GM23248 (cell line): Measurements from ENCODE around the gene GNAI2. TPM values are rescaled to one million over a fixed set of nuclear protein-coding genes. Genes with fewer than 3 reads are reported as not detected.

Experiments used
- DNase-seq: peaks from one replicate; pipeline ENCODE4 v3.0.0-alpha.2; 2015
- H2AFZ ChIP-seq: fragments of 200-600 bp; sonication (generic); 2 replicates; pipeline ENCODE4 v1.6.1; 2016; ENCODE audit warnings: antibody characterized with exemption
- H3F3A ChIP-seq: fragments of 200-600 bp; sonication (generic); 2 replicates; pipeline ENCODE4 v1.6.1; 2016; ENCODE audit warnings: mild to moderate bottlenecking, antibody characterized with exemption, mixed run types; ENCODE audit not compliant: insufficient read depth
- H3K27ac ChIP-seq: fragments of 200-600 bp; sonication (generic); 2 replicates; pipeline ENCODE4 v1.5.1; 2016; ENCODE audit warnings: mild to moderate bottlenecking
- H3K27me3 ChIP-seq: fragments of 200-600 bp; sonication (generic); replicated peaks from 2 replicates; pipeline ENCODE4 v1.6.1; 2016; ENCODE audit warnings: mild to moderate bottlenecking; ENCODE audit not compliant: insufficient read depth
- H3K36me3 ChIP-seq: fragments of 200-600 bp; sonication (generic); 2 replicates; pipeline ENCODE4 v1.6.1; 2016; ENCODE audit warnings: low read depth, mild to moderate bottlenecking
- H3K4me1 ChIP-seq: fragments of 200-600 bp; sonication (generic); 2 replicates; pipeline ENCODE4 v1.6.1; 2016; ENCODE audit warnings: mild to moderate bottlenecking; ENCODE audit not compliant: insufficient read depth
- H3K4me2 ChIP-seq: fragments of 200-600 bp; sonication (generic); one replicate; pipeline ENCODE4 v1.6.1; 2016; ENCODE audit warnings: mild to moderate bottlenecking; ENCODE audit not compliant: unreplicated experiment
- H3K4me3 ChIP-seq: fragments of 200-600 bp; sonication (generic); 2 replicates; pipeline ENCODE4 v1.5.1; 2016; ENCODE audit warnings: mild to moderate bottlenecking
- H3K79me2 ChIP-seq: fragments of 200-600 bp; sonication (generic); 2 replicates; pipeline ENCODE4 v1.6.1; 2016; ENCODE audit warnings: mild to moderate bottlenecking; ENCODE audit not compliant: insufficient read depth
- H3K9ac ChIP-seq: fragments of 200-600 bp; sonication (generic); 2 replicates; pipeline ENCODE4 v1.6.1; 2016; ENCODE audit warnings: mild to moderate bottlenecking
- H3K9me2 ChIP-seq: fragments of 200-600 bp; sonication (generic); 2 replicates; pipeline ENCODE4 v1.6.1; 2016; ENCODE audit warnings: mixed run types, mild to moderate bottlenecking, moderate library complexity; ENCODE audit not compliant: insufficient read depth
- H3K9me3 ChIP-seq: fragments of 200-600 bp; sonication (generic); one replicate; pipeline ENCODE4 v1.6.1; 2017; ENCODE audit warnings: low read depth
- H4K20me1 ChIP-seq: fragments of 200-600 bp; sonication (generic); 2 replicates; pipeline ENCODE4 v1.6.0; 2016; ENCODE audit not compliant: insufficient read depth
- EZH2 ChIP-seq: fragments of 200-600 bp; sonication (generic); IDR thresholded peaks from 2 replicates; pipeline ENCODE4 v1.6.1; 2018; ENCODE audit warnings: antibody characterized with exemption, mild to moderate bottlenecking; ENCODE audit not compliant: insufficient read depth, poor library complexity, severe bottlenecking
- EZH2phosphoT487 ChIP-seq: fragments of 200-600 bp; sonication (generic); IDR thresholded peaks from 2 replicates; pipeline ENCODE4 v1.6.1; 2018; ENCODE audit warnings: antibody characterized with exemption, moderate library complexity, mild to moderate bottlenecking, low read depth; ENCODE audit not compliant: insufficient read depth
- WGBS, 2 experiments: methylation state at CpG; one replicate each; pipeline ENCODE4 v1.1.6; 2015 to 2017; ENCODE audit warnings: low lambda C conversion rate in 2 of 2, low coverage in 1 of 2; ENCODE audit errors: missing lambda C conversion rate in 2 of 2; 5-methylcytosine and 5-hydroxymethylcytosine counted together
- in situ Hi-C: fragments of 300-500 bp; cut with MboI; formaldehyde crosslinking; loops from 2 replicates; pipeline ENCODE4 v1.15.0; 2020
- polyA plus RNA-seq: library from polyadenylated mRNA; unstranded; fragments of >200 nt; fragmentation: Nextera tagmentation; extraction: Ambion mirVana; gene quantifications from 2 replicates; pipeline ENCODE4 v1.2.1, GENCODE V29; 2016
- total RNA-seq: library from RNA; depleted of rRNA; stranded (reverse); fragments of >200 nt; shearing (Covaris generic); gene quantifications from 2 replicates; pipeline ENCODE4 v1.2.3, GENCODE V29; 2014

Gene GNAI2
- total and polyA plus RNA-seq, 2 experiments from 2014 or later, result 424 to 427 TPM

DNA sequence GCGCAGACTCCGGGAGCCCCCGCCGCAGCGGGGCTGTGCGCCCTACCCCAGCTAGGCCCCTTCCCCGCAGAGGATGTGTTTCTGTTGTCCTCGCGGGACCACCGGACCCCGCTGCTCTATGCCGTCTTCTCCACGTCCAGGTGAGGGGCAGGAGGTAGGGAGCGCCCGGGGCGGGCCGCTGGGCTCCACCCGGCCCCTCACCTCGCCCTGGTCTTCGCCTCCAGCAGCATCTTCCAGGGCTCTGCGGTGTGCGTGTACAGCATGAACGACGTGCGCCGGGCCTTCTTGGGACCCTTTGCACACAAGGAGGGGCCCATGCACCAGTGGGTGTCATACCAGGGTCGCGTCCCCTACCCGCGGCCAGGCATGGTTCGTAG lies 37.7 kb downstream of the GNAI2 start:
- Histone ChIP-seq H3K9me3 (no peaks in the 10 kb centered on the region), H3K27ac (no peak overlapping the region), H3K4me2 (no peak overlapping the region), H3K4me1 (peaks cover 18% of the 10 kb centered on the region), H2AFZ (no peak overlapping the region), H3F3A (peaks cover under 1% of the 10 kb centered on the region; the same call in 1 of the 2 replicates), H3K9ac (no peak overlapping the region), H3K27me3 (no peaks in the 10 kb centered on the region), H3K4me3 (no peak overlapping the region), H3K36me3 (no peaks in the 10 kb centered on the region), H3K9me2 (no peaks in the 10 kb centered on the region), H4K20me1 (no peaks in the 10 kb centered on the region), H3K79me2 (no peaks in the 10 kb centered on the region)
- TF ChIP-seq EZH2phosphoT487 (no peak), EZH2 (no peak)
- 69 to 74% methylated on average over 23 to 31 of the region's 31 CpGs for WGBS, 2 experiments
- in situ Hi-C loops, result loop anchor here (5.0 kb wide), 1 partner anchor 76 kb away; no protein-coding TSS in a partner anchor
- no peak for DNase-seq

DNA sequence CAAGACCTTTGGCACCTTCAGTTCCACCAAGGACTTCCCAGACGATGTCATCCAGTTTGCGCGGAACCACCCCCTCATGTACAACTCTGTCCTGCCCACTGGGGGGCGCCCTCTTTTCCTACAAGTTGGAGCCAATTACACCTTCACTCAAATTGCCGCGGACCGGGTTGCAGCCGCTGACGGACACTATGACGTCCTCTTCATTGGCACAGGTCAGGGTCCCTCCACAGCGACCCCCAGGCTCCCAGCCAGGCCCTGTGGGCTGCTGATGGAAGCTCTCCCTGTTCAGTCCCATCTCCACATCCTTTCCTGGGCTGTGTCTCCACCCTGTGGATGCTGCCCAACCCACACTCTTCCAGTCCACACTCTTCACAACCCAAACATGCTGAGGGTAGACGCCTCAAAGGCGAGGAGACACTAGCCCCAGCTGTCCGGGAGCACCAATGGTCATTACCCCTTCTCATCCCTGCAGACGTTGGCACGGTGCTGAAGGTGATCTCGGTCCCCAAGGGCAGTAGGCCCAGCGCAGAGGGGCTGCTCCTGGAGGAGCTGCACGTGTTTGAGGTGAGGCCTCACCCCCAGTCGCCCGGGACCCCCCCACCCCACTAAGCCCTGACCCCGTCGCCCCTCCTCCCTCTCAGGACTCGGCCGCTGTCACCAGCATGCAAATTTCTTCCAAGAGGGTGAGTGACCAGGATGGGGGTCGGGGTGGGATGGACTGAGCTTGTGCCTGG lies 38.5 kb downstream of the GNAI2 start:
- Histone ChIP-seq H3K9me3 (no peaks in the 10 kb centered on the region), H3K4me3 (no peak overlapping the region), H2AFZ (no peak overlapping the region), H3K36me3 (no peaks in the 10 kb centered on the region), H3K27me3 (no peaks in the 10 kb centered on the region), H3K9ac (no peak overlapping the region), H3K4me2 (no peak overlapping the region), H3K27ac (no peak overlapping the region), H3F3A (no peaks in the 10 kb centered on the region), H3K9me2 (no peaks in the 10 kb centered on the region), H3K4me1 (peaks cover 11% of the 10 kb centered on the region), H3K79me2 (no peaks in the 10 kb centered on the region), H4K20me1 (no peaks in the 10 kb centered on the region)
- 58 to 59% methylated on average over 21 to 26 of the region's 26 CpGs for WGBS, 2 experiments
- no peak for TF ChIP-seq EZH2
- no peak for TF ChIP-seq EZH2phosphoT487
- peak; percentile 71 for DNase-seq
- in situ Hi-C loops, result loop anchor here (5.0 kb wide), 1 partner anchor 77 kb away; no protein-coding TSS in a partner anchor

DNA sequence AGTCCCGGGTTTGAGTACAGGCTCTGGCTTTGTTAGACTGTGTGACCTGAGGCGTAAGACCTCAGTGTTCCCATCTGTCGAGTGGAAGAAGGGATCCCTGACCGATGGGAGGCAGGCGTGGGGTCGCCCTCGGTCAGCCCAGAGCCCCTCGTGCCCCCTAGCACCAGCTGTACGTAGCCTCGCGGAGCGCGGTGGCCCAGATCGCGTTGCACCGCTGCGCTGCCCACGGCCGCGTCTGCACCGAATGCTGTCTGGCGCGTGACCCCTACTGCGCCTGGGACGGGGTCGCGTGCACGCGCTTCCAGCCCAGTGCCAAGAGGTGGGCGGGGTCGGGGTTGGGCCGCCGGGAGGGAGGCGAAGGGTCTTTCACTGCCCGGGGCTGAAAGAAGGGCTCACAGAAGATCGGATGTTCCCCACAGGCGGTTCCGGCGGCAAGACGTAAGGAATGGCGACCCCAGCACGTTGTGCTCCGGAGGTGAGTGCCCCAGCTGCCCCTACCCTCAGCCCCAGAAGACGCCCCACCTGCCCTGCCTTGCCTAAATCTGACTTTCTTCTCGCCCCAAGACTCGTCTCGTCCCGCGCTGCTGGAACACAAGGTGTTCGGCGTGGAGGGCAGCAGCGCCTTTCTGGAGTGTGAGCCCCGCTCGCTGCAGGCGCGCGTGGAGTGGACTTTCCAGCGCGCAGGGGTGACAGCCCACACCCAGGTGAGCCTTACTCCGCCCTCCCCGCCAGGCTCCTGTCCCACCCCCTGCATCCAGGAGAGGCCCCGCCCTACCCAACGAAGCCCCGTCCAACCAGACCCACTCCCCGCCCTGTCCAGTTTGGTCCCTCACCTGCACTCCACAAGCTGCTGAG lies 39.4 kb downstream of the GNAI2 start:
- no peak overlapping the region for H3K27ac ChIP-seq
- H3K9ac ChIP-seq, result no peak overlapping the region
- TF ChIP-seq EZH2 (no peak), EZH2phosphoT487 (no peak)
- H3K79me2 ChIP-seq, result no peaks in the 10 kb centered on the region
- 87 to 94% methylated on average over 23 to 65 of the region's 65 CpGs for WGBS, 2 experiments
- H3K9me2 ChIP-seq, result no peaks in the 10 kb centered on the region
- no peaks in the 10 kb centered on the region for H3F3A ChIP-seq
- H4K20me1 ChIP-seq, result no peaks in the 10 kb centered on the region
- peaks cover 2% of the 10 kb centered on the region for H3K4me1 ChIP-seq
- no peak overlapping the region for H3K4me3 ChIP-seq
- H3K36me3 ChIP-seq, result no peaks in the 10 kb centered on the region
- H3K4me2 ChIP-seq, result no peak overlapping the region
- no peak overlapping the region for H2AFZ ChIP-seq
- H3K27me3 ChIP-seq, result no peaks in the 10 kb centered on the region
- no peaks in the 10 kb centered on the region for H3K9me3 ChIP-seq
- DNase-seq, result no peak
- in situ Hi-C loops, result no loop called here

DNA sequence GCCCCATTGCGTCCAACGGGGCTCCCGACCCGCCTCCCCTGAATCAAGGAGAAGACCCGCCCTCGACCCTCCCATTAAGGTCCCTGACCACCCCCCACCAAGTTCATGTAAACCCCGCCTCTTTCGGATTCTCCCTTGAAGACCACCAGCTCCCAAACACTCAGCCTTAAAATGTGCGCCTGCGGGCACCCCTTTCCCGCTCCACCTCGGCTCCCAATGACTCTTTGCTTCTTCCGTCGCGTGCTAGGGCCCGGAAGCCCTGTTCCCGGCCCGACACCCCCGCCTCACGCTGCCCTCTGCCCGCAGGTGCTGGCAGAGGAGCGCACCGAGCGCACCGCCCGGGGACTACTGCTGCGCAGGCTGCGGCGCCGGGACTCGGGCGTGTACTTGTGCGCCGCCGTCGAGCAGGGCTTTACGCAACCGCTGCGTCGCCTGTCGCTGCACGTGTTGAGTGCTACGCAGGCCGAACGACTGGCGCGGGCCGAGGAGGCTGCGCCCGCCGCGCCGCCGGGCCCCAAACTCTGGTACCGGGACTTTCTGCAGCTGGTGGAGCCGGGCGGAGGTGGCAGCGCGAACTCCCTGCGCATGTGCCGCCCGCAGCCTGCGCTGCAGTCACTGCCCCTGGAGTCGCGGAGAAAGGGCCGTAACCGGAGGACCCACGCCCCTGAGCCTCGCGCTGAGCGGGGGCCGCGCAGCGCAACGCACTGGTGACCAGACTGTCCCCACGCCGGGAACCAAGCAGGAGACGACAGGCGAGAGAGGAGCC lies 40.2 kb downstream of the GNAI2 start:
- no peaks in the 10 kb centered on the region for H4K20me1 ChIP-seq
- H3K9me2 ChIP-seq, result no peaks in the 10 kb centered on the region
- no peaks in the 10 kb centered on the region for H3F3A ChIP-seq
- WGBS, 2 experiments, result 85 to 89% methylated on average over 48 to 79 of the region's 79 CpGs
- no peaks in the 10 kb centered on the region for H3K79me2 ChIP-seq
- in situ Hi-C loops, result no loop called here
- H3K4me2 ChIP-seq, result no peak overlapping the region
- no peaks in the 10 kb centered on the region for H3K27me3 ChIP-seq
- no peak overlapping the region for H3K4me3 ChIP-seq
- no peak for TF ChIP-seq EZH2phosphoT487
- TF ChIP-seq EZH2, result no peak
- H2AFZ ChIP-seq, result no peak overlapping the region
- H3K9ac ChIP-seq, result no peak overlapping the region
- H3K27ac ChIP-seq, result no peak overlapping the region
- H3K4me1 ChIP-seq, result no peaks in the 10 kb centered on the region
- H3K9me3 ChIP-seq, result no peaks in the 10 kb centered on the region
- no peak for DNase-seq
- H3K36me3 ChIP-seq, result no peaks in the 10 kb centered on the region
